GM10266 (cell line): Measurements from ENCODE around the gene PIGN.

ENCODE experiments used
- DNase-seq: peaks from one replicate; pipeline ENCODE4 v3.0.0; 2012; ENCODE audit errors: extremely low spot score
- TF ChIP-seq, protein P1 (sequence below): IDR thresholded peaks from 2 replicates; pipeline ENCODE4 v1.5.1; 2012; ENCODE audit warnings: mild to moderate bottlenecking, low read depth; ENCODE audit not compliant: control insufficient read depth, insufficient read depth; ENCODE audit errors: missing control alignments

Gene PIGN

DNA sequence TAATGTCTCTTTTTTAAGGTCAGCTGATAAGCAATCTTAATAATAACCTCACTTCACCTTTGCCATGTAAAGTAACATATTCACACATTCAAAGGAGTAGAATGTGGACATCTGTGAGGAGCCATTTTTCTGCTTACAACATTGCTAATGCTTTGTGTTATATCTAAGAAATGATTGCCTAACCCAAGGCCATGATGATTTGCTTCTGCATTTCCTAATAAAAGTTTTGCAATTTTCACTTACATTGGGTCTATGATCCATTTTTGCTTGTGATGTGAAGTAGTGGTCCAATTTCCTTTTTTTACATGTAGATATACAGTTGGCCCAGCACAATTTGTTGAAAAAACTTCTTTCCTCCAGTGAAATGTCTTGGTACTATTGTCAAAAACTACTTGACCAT is 22.2 kb upstream of the PIGN start:
- TF ChIP-seq, protein P1, sequence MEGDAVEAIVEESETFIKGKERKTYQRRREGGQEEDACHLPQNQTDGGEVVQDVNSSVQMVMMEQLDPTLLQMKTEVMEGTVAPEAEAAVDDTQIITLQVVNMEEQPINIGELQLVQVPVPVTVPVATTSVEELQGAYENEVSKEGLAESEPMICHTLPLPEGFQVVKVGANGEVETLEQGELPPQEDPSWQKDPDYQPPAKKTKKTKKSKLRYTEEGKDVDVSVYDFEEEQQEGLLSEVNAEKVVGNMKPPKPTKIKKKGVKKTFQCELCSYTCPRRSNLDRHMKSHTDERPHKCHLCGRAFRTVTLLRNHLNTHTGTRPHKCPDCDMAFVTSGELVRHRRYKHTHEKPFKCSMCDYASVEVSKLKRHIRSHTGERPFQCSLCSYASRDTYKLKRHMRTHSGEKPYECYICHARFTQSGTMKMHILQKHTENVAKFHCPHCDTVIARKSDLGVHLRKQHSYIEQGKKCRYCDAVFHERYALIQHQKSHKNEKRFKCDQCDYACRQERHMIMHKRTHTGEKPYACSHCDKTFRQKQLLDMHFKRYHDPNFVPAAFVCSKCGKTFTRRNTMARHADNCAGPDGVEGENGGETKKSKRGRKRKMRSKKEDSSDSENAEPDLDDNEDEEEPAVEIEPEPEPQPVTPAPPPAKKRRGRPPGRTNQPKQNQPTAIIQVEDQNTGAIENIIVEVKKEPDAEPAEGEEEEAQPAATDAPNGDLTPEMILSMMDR = no peak
- no peak for DNase-seq

DNA sequence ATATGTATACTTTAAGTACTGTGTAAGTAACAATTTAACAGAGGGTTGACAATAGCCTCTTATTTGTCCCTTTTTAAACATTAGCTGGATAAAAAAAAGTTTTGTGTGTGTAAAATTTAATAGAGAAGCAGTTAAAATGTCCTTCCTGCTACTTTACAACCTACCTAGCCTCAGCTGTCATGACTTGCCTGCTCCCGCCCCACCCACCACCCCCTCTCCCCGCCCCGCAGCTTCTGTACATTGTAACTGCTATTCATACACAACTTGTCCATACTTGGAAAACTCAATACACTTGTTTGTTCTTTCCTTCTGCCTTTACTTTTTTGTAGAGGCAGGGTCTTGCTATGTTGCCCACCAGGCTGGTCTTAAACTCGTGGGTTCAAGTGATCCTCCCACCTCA is 19.7 kb upstream of the PIGN start:
- no peak for DNase-seq
- TF ChIP-seq, protein P1 = no peak

DNA sequence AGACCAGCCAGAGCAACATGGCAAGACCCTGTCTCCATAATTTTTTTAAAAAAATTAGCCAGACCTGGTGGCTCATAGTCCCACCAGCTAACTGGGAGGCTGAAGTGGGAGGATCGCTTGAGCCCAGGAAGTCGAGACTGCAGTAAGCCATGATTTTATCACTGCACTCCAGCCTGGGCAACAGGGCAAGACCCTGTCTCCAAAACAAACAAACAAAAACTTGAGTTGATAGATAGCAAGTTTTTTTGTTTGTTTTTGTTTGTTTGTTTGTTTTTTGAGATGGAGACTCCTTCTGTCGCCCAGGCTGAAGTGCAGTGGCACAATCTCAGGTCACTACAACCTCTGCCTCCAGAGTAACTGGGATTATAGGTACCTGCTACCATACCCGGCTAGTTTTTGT is 19.0 kb upstream of the PIGN start:
- DNase-seq = no peak
- TF ChIP-seq, protein P1 = no peak

DNA sequence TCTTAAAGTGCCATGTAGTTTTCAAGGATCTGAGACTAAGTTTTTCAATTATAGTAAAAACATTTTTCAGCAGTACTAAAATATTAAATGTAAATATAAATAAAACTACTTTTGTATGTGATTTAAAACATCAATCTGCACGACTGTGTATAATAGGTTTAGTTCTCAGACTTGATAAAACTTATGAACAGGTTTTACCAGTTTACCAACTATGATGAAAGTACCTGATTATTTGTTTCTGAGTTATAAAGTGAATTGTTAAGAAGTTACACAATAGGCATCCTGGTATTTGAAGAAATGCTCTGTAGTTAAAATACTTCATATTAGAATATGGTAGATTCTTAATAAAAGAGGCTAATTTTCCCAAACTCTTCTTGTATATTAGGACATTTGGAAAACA is 15.0 kb upstream of the PIGN start:
- DNase-seq = no peak
- TF ChIP-seq, protein P1 = no peak

DNA sequence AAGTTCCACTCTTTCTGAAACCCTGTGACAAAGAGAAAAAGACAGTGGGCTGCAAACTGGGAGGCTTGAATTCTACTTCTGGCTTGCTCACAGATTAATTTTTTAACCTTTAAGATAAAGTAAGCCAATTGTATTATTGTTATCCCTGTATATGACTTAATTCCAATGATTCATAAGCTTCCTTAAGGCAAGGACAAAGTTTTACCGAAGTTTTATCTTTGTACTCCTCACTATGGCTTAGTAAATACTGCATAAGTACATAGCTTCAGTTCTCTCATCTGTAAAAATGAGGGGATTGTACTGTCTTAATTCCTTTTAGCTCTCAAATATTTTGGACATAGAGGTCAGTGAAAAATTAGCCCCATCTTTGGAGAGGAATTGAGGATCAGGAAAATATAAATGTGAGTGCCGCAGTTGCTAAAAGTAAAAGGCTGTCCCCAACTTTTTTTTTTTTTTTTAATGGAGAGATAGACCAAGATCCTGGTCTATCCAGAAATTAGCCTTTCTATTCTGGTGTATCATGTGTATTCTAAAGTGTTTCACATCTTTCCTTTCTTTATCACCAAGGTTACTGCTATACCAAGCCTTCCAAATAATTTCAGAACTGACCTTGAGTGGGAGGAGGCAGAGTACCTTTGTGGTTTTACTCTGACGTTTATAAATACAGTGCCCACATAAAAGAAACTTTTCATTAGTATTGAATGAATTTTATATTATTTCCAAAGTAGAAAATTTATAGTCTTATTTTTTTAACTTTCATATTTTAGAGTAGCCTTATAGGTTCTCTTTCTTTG is 13.5 kb upstream of the PIGN start:
- TF ChIP-seq, protein P1 = no peak
- DNase-seq = no peak

DNA sequence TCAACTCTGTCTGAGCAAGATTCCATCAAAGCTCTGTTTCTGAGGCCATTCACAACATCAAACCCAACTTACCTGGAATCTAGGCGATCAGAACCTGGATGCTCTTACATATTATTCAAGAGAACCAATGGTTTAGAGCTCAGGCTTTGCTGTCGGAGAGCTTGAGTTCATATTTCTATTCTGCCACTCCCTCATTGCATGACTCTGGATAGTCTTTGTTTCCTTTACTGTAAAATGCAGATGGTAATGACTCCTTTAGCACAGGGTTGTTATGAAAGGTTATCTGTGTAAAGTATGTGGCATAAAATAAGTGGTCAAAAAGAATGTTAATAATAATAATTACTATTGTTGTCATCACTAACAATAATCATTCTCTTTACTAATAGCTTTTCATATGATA is 12.8 kb upstream of the PIGN start:
- DNase-seq = no peak
- TF ChIP-seq, protein P1 = no peak

DNA sequence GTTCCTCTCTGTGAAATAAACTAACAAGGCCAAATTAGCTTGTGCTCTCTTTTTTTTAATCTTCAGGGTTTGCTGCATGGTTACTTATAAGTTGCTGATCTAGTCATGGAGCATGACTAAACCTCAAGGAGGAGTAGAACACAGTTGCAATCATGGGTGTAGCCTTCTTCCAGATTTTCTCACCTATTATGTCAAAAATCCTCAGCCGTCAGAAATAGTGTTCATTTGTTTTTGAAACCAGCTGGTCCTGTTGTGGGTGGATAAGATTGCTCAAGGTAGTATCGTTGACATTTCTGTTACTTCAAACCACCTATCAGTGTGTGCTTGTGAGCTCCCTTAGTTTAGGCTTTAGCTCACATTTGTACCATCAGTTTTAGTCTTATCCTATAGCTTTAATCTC is 11.4 kb upstream of the PIGN start:
- TF ChIP-seq, protein P1 = no peak
- no peak for DNase-seq
